GM18499 (cell line): ENCODE results near the gene SUMF1.
A peak's percentile ranks its signal among the peaks of the same experiment; 100 is the strongest.

ENCODE experiments used
- ATAC-seq: cut with Tn5 transposase; IDR thresholded peaks from one replicate; pipeline ENCODE4 v1.9.1; 2021; ENCODE audit warnings: moderate number of reproducible peaks; ENCODE audit not compliant: insufficient read depth, unreplicated experiment

The SUMF1 gene

GRCh38 chr3:4466741-4467521, at the start of gene SUMF1:
Gene SUMF1 (minus strand): TSS chr3:4467269. CDS start chr3:4467245, 24 bp downstream.
- peak; percentile 97 for ATAC-seq

- no peak for ATAC-seq
These were observed 49.0 kb upstream of the SUMF1 start for GRCh38 chr3:4515916-4516579.

- ATAC-seq = no peak
These were observed 47.8 kb upstream of the SUMF1 start for GRCh38 chr3:4514916-4515315.

GRCh38 chr3:4514321-4514720, 47.3 kb upstream of the SUMF1 start:
- ATAC-seq = no peak

- no peak for ATAC-seq
These were observed 46.0 kb upstream of the SUMF1 start for GRCh38 chr3:4512895-4513616.

- ATAC-seq = no peak
These were observed 44.6 kb upstream of the SUMF1 start for GRCh38 chr3:4511491-4512262.

- ATAC-seq = no peak
These were observed 43.1 kb upstream of the SUMF1 start for GRCh38 chr3:4509983-4510755.

GRCh38 chr3:4509043-4509442, 42.0 kb upstream of the SUMF1 start:
- ATAC-seq = no peak

GRCh38 chr3:4508048-4508981, 41.2 kb upstream of the SUMF1 start:
- ATAC-seq = peak; percentile 48

- ATAC-seq = no peak
These were observed 40.0 kb upstream of the SUMF1 start for GRCh38 chr3:4507024-4507596.

GRCh38 chr3:4506559-4507023, 39.5 kb upstream of the SUMF1 start:
- ATAC-seq = no peak

- ATAC-seq = no peak
These were observed 38.9 kb upstream of the SUMF1 start for GRCh38 chr3:4505688-4506558.

GRCh38 chr3:4504340-4505261, 37.5 kb upstream of the SUMF1 start:
- no peak for ATAC-seq

GRCh38 chr3:4503050-4503449, 36.0 kb upstream of the SUMF1 start:
- peak; percentile 47 for ATAC-seq

- ATAC-seq = no peak
These were observed 34.9 kb upstream of the SUMF1 start for GRCh38 chr3:4501927-4502326.

GRCh38 chr3:4501437-4501836, 34.4 kb upstream of the SUMF1 start:
- ATAC-seq = no peak
